Right lobe of liver (tissue), 6 donors: ENCODE data around the gene RHCG. TPM values are rescaled to one million over a fixed set of nuclear protein-coding genes. Genes with fewer than 3 reads are reported as not detected.

ENCODE experiments used
- ATAC-seq, 4 donors: fragments of 200-7000 bp; cut with Tn5 transposase; one replicate each; pipeline ENCODE4 v1.9.1; 2020; ENCODE audit warnings: mild to moderate bottlenecking in 4 of 4, moderate library complexity in 4 of 4
- DNase-seq, 3 donors: peaks; one replicate each; pipeline ENCODE4 v3.0.0-alpha.2; 2020
- H3K27ac ChIP-seq, 3 donors: fragments of 200-600 bp; one replicate each; pipeline ENCODE4 v1.8.0; 2022
- H3K27me3 ChIP-seq, 2 donors: fragments of 200-600 bp; one replicate each; pipeline ENCODE4 v1.8.0; 2022
- H3K36me3 ChIP-seq, 4 donors: fragments of 200-600 bp; sonication (generic) in 1 of 4; one replicate each; pipeline versions ENCODE4 v1.5.1 to v1.8.0; 2017 to 2022; ENCODE audit warnings: control low read depth in 1 of 4
- H3K4me1 ChIP-seq, 4 donors: fragments of 200-600 bp; sonication (generic) in 1 of 4; one replicate each; pipeline versions ENCODE4 v1.5.1 to v1.8.0; 2017 to 2022; ENCODE audit warnings: control low read depth in 1 of 4
- H3K4me3 ChIP-seq, 3 donors: fragments of 200-600 bp; one replicate each; pipeline ENCODE4 v1.8.0; 2022
- H3K9me3 ChIP-seq, 4 donors: fragments of 200-600 bp; sonication (generic) in 1 of 4; one replicate each; pipeline versions ENCODE4 v1.5.1 to v1.8.0; 2017 to 2022; ENCODE audit warnings: control low read depth in 1 of 4
- POLR2A ChIP-seq: fragments of 450-650 bp; IDR thresholded peaks from one replicate; pipeline ENCODE4 v1.6.1; 2017; ENCODE audit warnings: antibody characterized with exemption, mild to moderate bottlenecking
- WGBS: methylation state at CpG from one replicate; pipeline ENCODE4 v1.1.6; 2018; ENCODE audit warnings: low coverage, low lambda C conversion rate; ENCODE audit not compliant: insufficient coverage; ENCODE audit errors: missing lambda C conversion rate; 5-methylcytosine and 5-hydroxymethylcytosine counted together
- intact Hi-C, 2 donors: fragments of 100-400 bp; cut with DNase I; formaldehyde crosslinking; loops; one replicate each; pipeline versions ENCODE4 v1.11.2 to v1.14.1; 2022
- total RNA-seq, 6 experiments: library from RNA; depleted of rRNA in 2 of 6; stranded (reverse); fragments of >200 nt in 2 of 6; fragmentation: NEBNext Ultra II Directional in 3 of 6; extraction: Animal tissue kit (Norgen Biotek cat#: 25700) in 3 of 6; gene quantifications; one replicate each; pipeline versions ENCODE4 v1.1.0 to v1.2.4, GENCODE V29; 2016 to 2023
- TF ChIP-seq, protein P1 (sequence below), 4 donors: fragments of 200-600 bp in 3 of 4; fragments of 450-650 bp in 1 of 4; IDR thresholded peaks; one replicate each; pipeline versions ENCODE4 v1.5.1 to v1.8.0; 2016 to 2022; ENCODE audit warnings: antibody characterized with exemption in 4 of 4, mild to moderate bottlenecking in 2 of 4
- donor health status: DM: no; HTN: yes; CAD: no.
- donor health status: DM: no; HTN: no; CAD: no.
- donor health status: DM: no; HTN: no; CAD: no.
- donor health status: DM: no; HTN: yes; CAD: no.
- donor health status: DM: no; HTN: yes; CAD: no.

The RHCG gene
- total RNA-seq, 6 experiments from 2014 or later, result 0.20 to 0.82 (median 0.37) TPM; not detected in 1

DNA sequence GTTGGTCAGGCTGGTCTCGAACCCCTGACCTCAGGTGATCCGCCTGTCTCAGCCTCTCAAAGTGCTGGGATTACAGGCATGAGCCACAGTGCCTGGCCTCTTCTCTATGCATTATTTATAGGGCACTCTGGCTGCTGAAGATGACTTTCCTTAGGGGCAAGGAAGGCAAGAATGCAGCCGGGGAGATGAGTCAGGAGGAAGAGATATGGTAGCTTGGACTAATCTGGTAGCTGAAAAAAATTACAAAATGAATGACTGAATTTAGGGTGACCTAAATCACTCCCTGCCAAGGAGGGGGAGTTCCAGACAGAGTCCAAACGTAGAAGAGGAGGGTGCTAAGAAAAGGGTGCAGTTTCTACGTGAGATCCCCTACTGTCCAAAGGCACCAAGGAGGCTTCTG is 14.2 kb downstream of the RHCG start:
- intact Hi-C loops, result no loop called here
- Histone ChIP-seq H3K4me1 (no peaks in the 10 kb centered on the region), H3K27ac (no peak overlapping the region), H3K9me3 (no peaks in the 10 kb centered on the region), H3K36me3 (no peaks in the 10 kb centered on the region), H3K27me3 (no peaks in the 10 kb centered on the region), H3K4me3 (no peak overlapping the region)
- no peak for ATAC-seq
- DNase-seq, result no peak
- TF ChIP-seq POLR2A, result no peak
- TF ChIP-seq, protein P1, sequence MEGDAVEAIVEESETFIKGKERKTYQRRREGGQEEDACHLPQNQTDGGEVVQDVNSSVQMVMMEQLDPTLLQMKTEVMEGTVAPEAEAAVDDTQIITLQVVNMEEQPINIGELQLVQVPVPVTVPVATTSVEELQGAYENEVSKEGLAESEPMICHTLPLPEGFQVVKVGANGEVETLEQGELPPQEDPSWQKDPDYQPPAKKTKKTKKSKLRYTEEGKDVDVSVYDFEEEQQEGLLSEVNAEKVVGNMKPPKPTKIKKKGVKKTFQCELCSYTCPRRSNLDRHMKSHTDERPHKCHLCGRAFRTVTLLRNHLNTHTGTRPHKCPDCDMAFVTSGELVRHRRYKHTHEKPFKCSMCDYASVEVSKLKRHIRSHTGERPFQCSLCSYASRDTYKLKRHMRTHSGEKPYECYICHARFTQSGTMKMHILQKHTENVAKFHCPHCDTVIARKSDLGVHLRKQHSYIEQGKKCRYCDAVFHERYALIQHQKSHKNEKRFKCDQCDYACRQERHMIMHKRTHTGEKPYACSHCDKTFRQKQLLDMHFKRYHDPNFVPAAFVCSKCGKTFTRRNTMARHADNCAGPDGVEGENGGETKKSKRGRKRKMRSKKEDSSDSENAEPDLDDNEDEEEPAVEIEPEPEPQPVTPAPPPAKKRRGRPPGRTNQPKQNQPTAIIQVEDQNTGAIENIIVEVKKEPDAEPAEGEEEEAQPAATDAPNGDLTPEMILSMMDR (IDR thresholded peaks at IDR 0.05), result no peak
- WGBS, result 72% methylated on average over 3 of the region's 5 CpGs

DNA sequence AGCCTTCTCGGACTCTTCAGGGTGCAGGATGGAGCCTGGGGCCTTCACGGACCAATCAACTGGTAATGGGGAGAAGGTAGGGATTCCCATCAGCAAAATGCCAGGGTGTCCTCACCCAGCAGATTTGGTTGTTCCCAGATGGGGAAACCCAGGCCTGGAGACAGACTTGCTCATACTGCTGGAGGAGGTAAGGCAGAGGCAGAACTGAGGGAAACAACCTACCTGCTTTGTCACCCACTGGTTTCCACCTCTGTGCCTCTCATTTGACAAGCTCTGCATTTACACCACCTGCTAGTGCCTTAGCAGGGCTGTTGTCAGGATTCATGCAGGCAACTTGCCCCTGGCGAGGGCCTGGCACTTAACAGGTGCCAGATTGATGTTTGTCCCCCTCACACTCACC is 15.9 kb downstream of the RHCG start:
- H3K4me3 ChIP-seq, result no peak overlapping the region
- no peaks in the 10 kb centered on the region for H3K27me3 ChIP-seq
- peak in 1 of 3 donors; percentile 19 for DNase-seq
- no peaks in the 10 kb centered on the region for H3K36me3 ChIP-seq
- H3K4me1 ChIP-seq, result no peaks in the 10 kb centered on the region
- intact Hi-C loops, result no loop called here
- no peak for TF ChIP-seq POLR2A
- TF ChIP-seq, protein P1 (IDR thresholded peaks at IDR 0.05), result no peak
- WGBS, result 100% methylated on average over 2 of the region's 3 CpGs
- no peak overlapping the region for H3K27ac ChIP-seq
- ATAC-seq, result no peak
- no peaks in the 10 kb centered on the region for H3K9me3 ChIP-seq

DNA sequence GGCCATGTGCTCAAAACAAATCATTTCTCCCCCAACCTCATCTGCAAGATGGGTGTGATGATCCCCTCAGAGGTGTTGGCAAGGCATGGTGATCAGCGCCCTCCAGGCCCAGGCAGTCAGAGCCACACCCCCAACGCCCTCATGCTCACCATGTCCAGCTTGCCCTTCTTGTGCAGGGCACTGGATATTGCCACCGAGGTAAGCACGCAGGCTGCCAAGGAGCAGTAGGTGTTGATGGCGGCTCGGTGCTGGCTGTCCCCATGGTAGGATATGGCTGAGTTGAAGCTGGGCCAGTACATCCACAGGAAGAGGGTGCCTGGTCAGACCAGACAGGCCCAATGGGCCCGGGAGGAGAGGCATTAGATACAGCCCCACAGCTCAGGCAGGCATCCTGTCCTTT is 17.2 kb downstream of the RHCG start:
- Histone ChIP-seq H3K36me3 (no peaks in the 10 kb centered on the region), H3K27ac (no peak overlapping the region), H3K9me3 (no peaks in the 10 kb centered on the region), H3K4me1 (no peaks in the 10 kb centered on the region), H3K4me3 (no peak overlapping the region), H3K27me3 (no peaks in the 10 kb centered on the region)
- DNase-seq (peak in 1 of 3 donors; percentile 11), ATAC-seq (no peak)
- intact Hi-C loops, result loop anchor here in 1 of 2 donors (5.0 kb wide), 1 partner anchor 37 kb away; no protein-coding TSS in a partner anchor
- no peak for TF ChIP-seq POLR2A
- TF ChIP-seq, protein P1 (IDR thresholded peaks at IDR 0.05), result no peak
- WGBS, result no CpG with 5 or more reads among the region's 7 CpGs

DNA sequence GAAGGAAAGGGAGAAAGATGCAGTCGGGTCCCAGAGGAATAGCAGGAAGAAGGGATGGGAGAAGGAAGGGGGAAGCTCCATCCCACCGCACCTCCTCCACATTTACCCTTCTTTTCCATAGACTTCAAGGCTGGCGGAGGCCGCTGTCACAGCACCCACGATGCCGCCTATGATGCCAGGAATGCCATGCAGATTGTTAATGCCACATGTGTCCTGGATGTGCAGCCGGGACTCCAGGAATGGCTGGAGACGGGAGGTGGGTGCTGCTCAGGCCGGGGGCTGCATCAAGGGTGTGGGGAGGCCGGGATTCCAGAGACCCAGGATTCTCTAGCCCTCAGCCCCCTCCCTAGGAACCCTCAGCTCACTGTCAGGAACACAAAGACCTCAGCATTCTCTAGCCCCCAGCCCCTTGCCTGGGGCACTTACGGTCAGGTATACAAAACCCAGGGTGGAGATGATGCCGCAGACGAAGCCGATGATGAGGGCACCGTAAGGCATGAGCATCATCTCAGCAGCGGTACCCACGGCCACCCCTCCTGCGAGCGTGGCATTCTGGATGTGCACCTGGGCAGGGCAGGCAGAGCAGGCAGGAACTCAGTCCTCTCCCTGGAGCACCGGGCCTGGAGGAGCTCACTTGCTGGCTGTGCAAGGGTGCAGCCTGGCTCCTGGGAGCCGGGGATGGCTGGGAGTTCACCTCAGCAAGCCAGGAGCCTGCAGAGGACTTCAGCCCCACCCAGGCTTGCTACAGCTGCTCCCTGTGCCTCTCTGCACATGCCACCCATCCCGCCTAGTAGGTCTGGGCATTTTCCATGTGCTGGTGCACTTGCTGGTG is 18.8 kb downstream of the RHCG start:
- intact Hi-C loops, result loop anchor here in 1 of 2 donors (5.0 kb wide), 1 partner anchor 35 kb away; no protein-coding TSS in a partner anchor
- TF ChIP-seq, protein P1 (IDR thresholded peaks at IDR 0.05), result no peak
- TF ChIP-seq POLR2A, result no peak
- Histone ChIP-seq H3K27ac (no peak overlapping the region), H3K27me3 (no peaks in the 10 kb centered on the region), H3K36me3 (no peaks in the 10 kb centered on the region), H3K4me3 (no peak overlapping the region), H3K4me1 (no peaks in the 10 kb centered on the region), H3K9me3 (no peaks in the 10 kb centered on the region)
- DNase-seq (peak in 1 of 3 donors; percentile 40), ATAC-seq (no peak)
- 86% methylated on average over 4 of the region's 22 CpGs for WGBS
